ENCODE results near the gene RNASE11.
"Not testable (repeated sequence)": the region's sequence is repeated elsewhere in the genome, so short reads cannot be mapped to it uniquely, and the experiment has no call there.

RNASE11 gene

GRCh38 chr14:20613094-20614037 lies 25.6 kb upstream of the RNASE11 start:
- peak; percentile 98 for DNase-seq

GRCh38 chr14:20612403-20612802 lies 24.6 kb upstream of the RNASE11 start:
- DNase-seq = no peak

- DNase-seq = no peak
These were observed 23.5 kb upstream of the RNASE11 start for GRCh38 chr14:20611277-20611676.

GRCh38 chr14:20610002-20610765 lies 22.4 kb upstream of the RNASE11 start:
- peak; percentile 90 for DNase-seq

GRCh38 chr14:20609215-20610001 lies 21.6 kb upstream of the RNASE11 start:
- DNase-seq = peak; percentile 96

- no peak for DNase-seq
These were observed 20.7 kb upstream of the RNASE11 start for GRCh38 chr14:20608383-20609110.

- DNase-seq = no peak
These were observed 19.8 kb upstream of the RNASE11 start for GRCh38 chr14:20607617-20608016.

- DNase-seq = no peak
These were observed 19.1 kb upstream of the RNASE11 start for GRCh38 chr14:20606902-20607242.

GRCh38 chr14:20606190-20606901 lies 18.5 kb upstream of the RNASE11 start:
- DNase-seq = peak; percentile 62

- no peak for DNase-seq
These were observed 16.3 kb upstream of the RNASE11 start for GRCh38 chr14:20603813-20604690.

GRCh38 chr14:20602583-20602982 lies 14.8 kb upstream of the RNASE11 start:
- DNase-seq = no peak

- no peak for DNase-seq
These were observed 13.7 kb upstream of the RNASE11 start for GRCh38 chr14:20601522-20601921.

GRCh38 chr14:20597108-20597507 lies 9.3 kb upstream of the RNASE11 start:
- DNase-seq = no peak

- DNase-seq = not testable (repeated sequence)
These were observed 7.9 kb upstream of the RNASE11 start for GRCh38 chr14:20595726-20596125.

- no peak for DNase-seq
These were observed 4.8 kb upstream of the RNASE11 start for GRCh38 chr14:20592574-20592973.

GRCh38 chr14:20591235-20591634 lies 3.4 kb upstream of the RNASE11 start, which contains the start of gene RNASE12:
Gene RNASE12 (minus strand): TSS chr14:20591376. CDS start chr14:20590723, 653 bp downstream.
- no peak for DNase-seq

- no peak for DNase-seq
These were observed 3.9 kb downstream of the RNASE11 start for GRCh38 chr14:20583908-20584307.

- no peak for DNase-seq
These were observed 4.7 kb downstream of the RNASE11 start for GRCh38 chr14:20583142-20583541.

- DNase-seq = no peak
These were observed 7.6 kb downstream of the RNASE11 start for GRCh38 chr14:20580242-20580641.

- DNase-seq = no peak
These were observed 8.9 kb downstream of the RNASE11 start for GRCh38 chr14:20578784-20579502.

Measured in hematopoietic multipotent progenitor cell treated with erythropoietin and hydrocortisone succinate and interleukin-3 and kit ligand, for 8 days (in vitro differentiated cells).